Muscle layer of duodenum (tissue), 2 donors: Measurements from ENCODE around the gene OSBPL5.
A peak's percentile ranks its signal among the peaks of the same experiment; 100 is the strongest.

Experiments
- H3K27ac ChIP-seq: one replicate; pipeline ENCODE4 v1.7.0; 2013; ENCODE audit warnings: mild to moderate bottlenecking, low read length
- H3K27me3 ChIP-seq: one replicate; pipeline ENCODE4 v1.7.0; 2013; ENCODE audit warnings: low read depth, mild to moderate bottlenecking, control low read depth, low read length
- H3K36me3 ChIP-seq, 2 donors: one replicate each; pipeline ENCODE4 v1.7.0; 2013; ENCODE audit warnings: low read length in 2 of 2, control low read depth in 1 of 2, mild to moderate bottlenecking in 1 of 2; ENCODE audit not compliant: insufficient read depth in 2 of 2, control insufficient read depth in 1 of 2
- H3K4me1 ChIP-seq, 2 donors: one replicate each; pipeline ENCODE4 v1.7.0; 2013; ENCODE audit warnings: low read length in 2 of 2, mild to moderate bottlenecking in 2 of 2, control low read depth in 1 of 2, moderate library complexity in 1 of 2; ENCODE audit not compliant: insufficient read depth in 2 of 2, control insufficient read depth in 1 of 2
- H3K4me3 ChIP-seq, 2 donors: one replicate each; pipeline ENCODE4 v1.7.0; 2013; ENCODE audit warnings: low read length in 2 of 2, low read depth in 1 of 2, mild to moderate bottlenecking in 1 of 2
- H3K9me3 ChIP-seq, 2 donors: one replicate each; pipeline ENCODE4 v1.7.0; 2013; ENCODE audit warnings: low read length in 2 of 2, control low read depth in 1 of 2, mild to moderate bottlenecking in 1 of 2; ENCODE audit not compliant: control insufficient read depth in 1 of 2
- donor health status: healthy.

Gene OSBPL5, protein sequence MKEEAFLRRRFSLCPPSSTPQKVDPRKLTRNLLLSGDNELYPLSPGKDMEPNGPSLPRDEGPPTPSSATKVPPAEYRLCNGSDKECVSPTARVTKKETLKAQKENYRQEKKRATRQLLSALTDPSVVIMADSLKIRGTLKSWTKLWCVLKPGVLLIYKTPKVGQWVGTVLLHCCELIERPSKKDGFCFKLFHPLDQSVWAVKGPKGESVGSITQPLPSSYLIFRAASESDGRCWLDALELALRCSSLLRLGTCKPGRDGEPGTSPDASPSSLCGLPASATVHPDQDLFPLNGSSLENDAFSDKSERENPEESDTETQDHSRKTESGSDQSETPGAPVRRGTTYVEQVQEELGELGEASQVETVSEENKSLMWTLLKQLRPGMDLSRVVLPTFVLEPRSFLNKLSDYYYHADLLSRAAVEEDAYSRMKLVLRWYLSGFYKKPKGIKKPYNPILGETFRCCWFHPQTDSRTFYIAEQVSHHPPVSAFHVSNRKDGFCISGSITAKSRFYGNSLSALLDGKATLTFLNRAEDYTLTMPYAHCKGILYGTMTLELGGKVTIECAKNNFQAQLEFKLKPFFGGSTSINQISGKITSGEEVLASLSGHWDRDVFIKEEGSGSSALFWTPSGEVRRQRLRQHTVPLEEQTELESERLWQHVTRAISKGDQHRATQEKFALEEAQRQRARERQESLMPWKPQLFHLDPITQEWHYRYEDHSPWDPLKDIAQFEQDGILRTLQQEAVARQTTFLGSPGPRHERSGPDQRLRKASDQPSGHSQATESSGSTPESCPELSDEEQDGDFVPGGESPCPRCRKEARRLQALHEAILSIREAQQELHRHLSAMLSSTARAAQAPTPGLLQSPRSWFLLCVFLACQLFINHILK

DNA sequence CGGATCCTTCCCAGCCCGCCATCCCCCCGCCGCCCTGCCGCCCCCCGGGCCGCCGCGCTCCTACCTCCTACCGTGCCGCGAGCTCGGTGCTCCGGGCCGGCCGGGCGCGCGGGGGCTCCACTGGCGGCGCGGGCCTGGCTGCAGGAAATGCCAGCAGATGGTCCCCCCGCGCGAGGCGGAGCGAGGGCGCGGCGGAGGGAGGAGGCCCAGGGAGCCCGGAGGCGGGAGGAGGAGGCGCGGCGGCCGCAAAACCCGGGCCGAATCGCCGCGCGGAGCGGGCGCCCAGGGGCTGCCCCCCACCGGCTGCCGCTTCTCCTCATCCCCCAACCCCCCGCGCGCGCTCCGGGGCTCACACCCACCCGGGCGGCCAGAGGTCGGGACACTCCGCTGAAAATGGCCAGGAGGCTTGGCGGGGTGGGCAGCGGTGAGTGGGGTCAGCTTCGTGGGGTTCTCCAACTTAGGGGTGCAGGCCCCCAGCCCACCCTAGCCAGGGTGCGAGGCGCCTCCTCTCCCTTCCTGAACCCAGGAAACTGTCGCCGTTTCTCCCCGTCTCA lies at the start of gene OSBPL5:
TSS of gene OSBPL5 (minus strand) at position 159 of the 554 bp plus-strand sequence. CDS start 36,162 bp downstream, outside the sequence.
- Histone ChIP-seq H3K9me3 (no peaks in the 10 kb centered on the region), H3K4me3 (peak within 1 kb of the TSS; percentile 87), H3K27ac (peak within 1 kb of the TSS; percentile 45), H3K4me1 (peaks cover 18 to 48% of the 10 kb centered on the region in 2 donors), H3K36me3 (no peaks in the 10 kb centered on the region), H3K27me3 (no peaks in the 10 kb centered on the region)

DNA sequence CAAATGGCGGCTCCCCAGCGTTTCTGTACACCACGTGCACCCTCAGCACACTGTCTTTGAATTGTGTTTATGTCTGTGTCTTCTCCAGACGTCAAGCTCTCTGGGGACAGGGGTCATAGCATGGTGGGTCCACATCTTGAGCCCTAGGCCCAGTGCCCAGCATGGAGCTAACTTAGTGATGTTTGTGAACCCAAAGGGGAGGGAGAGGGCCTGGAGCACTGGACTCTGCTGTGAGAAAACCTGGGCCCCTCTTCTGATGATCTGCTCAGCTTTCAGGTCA lies 49.2 kb upstream of the OSBPL5 start:
- peaks cover 5% of the 10 kb centered on the region for H3K27me3 ChIP-seq
- peaks cover 0 to 4% of the 10 kb centered on the region in 2 donors for H3K4me1 ChIP-seq
- H3K36me3 ChIP-seq, result no peaks in the 10 kb centered on the region
- H3K27ac ChIP-seq, result no peak overlapping the region
- H3K4me3 ChIP-seq, result no peak overlapping the region
- H3K9me3 ChIP-seq, result peaks cover 0 to 6% of the 10 kb centered on the region in 2 donors

DNA sequence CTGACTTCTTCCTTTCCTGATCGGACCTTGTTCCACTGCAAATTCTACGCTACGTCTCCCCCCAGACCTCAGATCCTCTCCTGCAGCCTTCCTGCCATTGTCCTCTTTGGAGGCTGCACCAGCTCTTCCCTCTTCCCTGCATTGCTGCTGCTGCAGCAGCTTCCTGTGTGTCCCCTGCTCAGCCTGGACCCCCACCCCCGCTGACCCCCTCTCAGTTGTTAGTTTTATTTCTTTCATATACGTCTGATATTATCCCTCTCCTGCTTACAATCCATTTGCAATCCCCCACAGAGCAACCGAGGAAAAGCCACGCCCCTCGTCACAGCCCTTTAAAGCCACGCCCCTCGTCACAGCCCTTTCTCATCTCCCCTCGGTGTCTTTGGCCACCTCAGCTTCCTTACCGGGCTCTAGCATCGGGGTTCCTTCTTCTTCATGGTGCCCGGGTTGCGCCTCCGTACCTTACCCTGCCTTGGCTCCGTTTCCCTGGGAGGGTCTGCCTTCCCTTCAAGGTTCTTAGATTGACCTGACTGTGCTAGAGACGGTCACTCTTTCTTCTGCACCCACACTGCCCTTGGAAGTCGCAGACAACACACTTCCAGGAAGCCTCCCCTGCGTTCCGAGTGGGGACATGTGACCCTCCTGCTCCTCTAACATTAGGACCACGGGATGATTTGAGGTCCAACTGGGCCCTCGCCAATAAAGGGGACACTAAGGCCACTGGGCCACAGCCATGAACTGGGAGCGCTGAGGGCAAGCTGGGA lies 48.7 kb upstream of the OSBPL5 start:
- peaks cover 3% of the 10 kb centered on the region for H3K27me3 ChIP-seq
- no peak overlapping the region for H3K27ac ChIP-seq
- H3K9me3 ChIP-seq, result peaks cover 0 to 6% of the 10 kb centered on the region in 2 donors
- no peak overlapping the region for H3K4me3 ChIP-seq
- peaks cover 0 to 4% of the 10 kb centered on the region in 2 donors for H3K4me1 ChIP-seq
- H3K36me3 ChIP-seq, result no peaks in the 10 kb centered on the region

DNA sequence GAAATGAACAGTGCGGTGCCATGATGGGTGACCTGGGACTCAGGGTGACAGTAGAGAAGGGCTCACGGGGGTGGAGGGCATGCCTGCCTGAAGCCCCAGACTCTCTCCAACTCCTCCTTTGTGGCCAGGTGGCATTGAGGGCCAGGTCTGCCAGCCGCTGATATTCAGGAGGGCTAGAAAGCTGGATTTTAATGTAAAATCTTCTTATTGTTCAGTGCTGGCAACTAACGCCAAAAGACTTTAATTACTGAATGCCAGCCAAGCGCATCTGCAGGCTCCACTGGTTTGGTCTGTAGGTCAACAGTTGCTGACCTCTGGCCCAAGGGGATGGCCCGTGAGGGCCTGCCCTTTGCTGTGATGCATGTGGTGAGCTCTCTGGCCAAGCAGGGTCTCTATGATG lies 43.2 kb upstream of the OSBPL5 start:
- no peaks in the 10 kb centered on the region for H3K36me3 ChIP-seq
- peaks cover 0 to 10% of the 10 kb centered on the region in 2 donors for H3K4me1 ChIP-seq
- H3K4me3 ChIP-seq, result no peak overlapping the region
- H3K27me3 ChIP-seq, result peaks cover 6% of the 10 kb centered on the region
- peaks cover 0 to 6% of the 10 kb centered on the region in 2 donors for H3K9me3 ChIP-seq
- no peak overlapping the region for H3K27ac ChIP-seq

DNA sequence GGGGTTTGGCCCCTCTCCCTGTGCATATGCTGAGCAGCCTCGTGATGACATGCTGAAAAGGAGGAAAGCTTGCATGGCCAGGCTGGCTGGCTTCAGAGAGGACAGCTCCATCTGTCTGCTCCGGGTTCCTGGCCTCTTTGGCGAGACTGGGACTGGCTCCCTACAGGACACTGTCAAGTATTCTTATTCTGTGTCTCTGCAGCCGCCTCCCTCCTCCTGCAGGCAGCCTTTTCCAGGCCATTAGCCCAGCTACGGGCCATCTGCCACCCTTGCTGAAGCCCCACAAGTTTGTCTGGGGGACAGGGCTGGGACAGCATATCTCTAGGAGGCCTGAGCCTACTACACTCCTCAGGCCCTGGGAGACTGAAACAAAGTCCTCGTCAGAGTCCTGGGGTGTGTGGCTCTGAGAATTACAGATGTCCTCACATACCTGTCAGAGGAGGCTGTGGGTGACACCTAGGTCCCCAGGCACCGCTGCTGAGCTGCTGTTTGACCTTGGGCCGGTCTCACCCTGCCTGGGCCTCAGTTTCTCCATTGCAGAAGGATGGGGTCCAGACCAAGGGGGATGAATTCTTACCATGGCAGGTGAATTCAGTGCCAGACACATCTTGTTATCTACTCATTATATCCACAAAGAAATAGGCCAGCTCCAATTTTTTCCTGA lies 42.5 kb upstream of the OSBPL5 start:
- Histone ChIP-seq H3K36me3 (no peaks in the 10 kb centered on the region), H3K27ac (no peak overlapping the region), H3K9me3 (peaks cover 0 to 6% of the 10 kb centered on the region in 2 donors), H3K4me1 (peaks cover 0 to 17% of the 10 kb centered on the region in 2 donors), H3K27me3 (peaks cover 9% of the 10 kb centered on the region), H3K4me3 (no peak overlapping the region)

DNA sequence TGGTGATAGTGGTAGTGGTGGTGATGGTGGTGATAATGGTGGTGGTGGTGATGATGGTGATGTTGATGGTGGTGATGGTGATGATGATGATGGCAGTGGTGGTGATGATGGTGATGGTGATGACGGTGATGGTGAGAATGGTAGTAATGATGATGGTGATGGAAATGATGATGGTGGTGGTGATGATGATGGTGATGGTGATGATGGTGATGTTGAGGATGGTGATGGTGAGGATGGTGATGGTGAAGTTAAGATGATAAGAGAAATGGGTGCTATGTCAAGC lies 41.8 kb upstream of the OSBPL5 start:
- no peaks in the 10 kb centered on the region for H3K36me3 ChIP-seq
- H3K4me1 ChIP-seq, result peaks cover 0 to 17% of the 10 kb centered on the region in 2 donors
- H3K9me3 ChIP-seq, result peaks cover 0 to 6% of the 10 kb centered on the region in 2 donors
- peaks cover 11% of the 10 kb centered on the region for H3K27me3 ChIP-seq
- H3K4me3 ChIP-seq, result no peak overlapping the region
- no peak overlapping the region for H3K27ac ChIP-seq

DNA sequence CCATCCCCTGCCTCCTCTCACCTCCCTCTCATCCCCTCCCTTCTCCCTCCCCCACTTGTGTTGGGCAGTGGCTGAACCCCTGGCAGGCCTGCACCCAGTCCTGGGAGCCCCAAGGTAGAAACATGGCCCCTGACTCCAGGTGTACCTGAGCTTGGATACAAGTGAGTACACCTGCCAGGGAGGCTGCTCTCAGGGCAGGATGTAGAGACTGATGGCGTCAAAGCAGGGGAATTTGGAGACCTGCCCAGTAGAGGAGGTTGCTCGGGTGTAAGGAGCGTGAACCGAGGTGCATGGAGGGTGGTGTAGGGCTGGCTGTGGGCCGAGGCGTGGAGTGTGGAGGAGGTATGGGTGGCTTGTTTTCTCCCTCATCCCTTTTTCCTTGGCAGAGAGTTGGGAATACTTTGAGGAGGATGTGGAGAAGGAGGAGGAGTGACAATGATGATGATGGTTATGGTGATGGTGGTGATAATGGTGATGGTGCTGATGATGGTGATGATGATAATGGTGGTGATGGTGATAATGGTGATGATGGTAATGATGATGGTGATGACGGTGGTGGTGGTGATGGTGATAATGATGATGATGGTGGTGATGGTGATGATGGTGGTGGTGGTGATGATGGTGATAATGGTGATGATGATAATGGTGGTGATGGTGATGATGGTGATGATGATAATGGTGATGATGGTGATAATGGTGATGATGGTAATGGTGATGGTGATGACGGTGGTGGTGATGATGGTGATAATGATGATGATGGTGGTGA lies 41.2 kb upstream of the OSBPL5 start:
- peaks cover 0 to 17% of the 10 kb centered on the region in 2 donors for H3K4me1 ChIP-seq
- no peak overlapping the region for H3K27ac ChIP-seq
- H3K27me3 ChIP-seq, result peaks cover 16% of the 10 kb centered on the region
- H3K4me3 ChIP-seq, result no peak overlapping the region
- H3K9me3 ChIP-seq, result peaks cover 0 to 2% of the 10 kb centered on the region in 2 donors
- H3K36me3 ChIP-seq, result no peaks in the 10 kb centered on the region

DNA sequence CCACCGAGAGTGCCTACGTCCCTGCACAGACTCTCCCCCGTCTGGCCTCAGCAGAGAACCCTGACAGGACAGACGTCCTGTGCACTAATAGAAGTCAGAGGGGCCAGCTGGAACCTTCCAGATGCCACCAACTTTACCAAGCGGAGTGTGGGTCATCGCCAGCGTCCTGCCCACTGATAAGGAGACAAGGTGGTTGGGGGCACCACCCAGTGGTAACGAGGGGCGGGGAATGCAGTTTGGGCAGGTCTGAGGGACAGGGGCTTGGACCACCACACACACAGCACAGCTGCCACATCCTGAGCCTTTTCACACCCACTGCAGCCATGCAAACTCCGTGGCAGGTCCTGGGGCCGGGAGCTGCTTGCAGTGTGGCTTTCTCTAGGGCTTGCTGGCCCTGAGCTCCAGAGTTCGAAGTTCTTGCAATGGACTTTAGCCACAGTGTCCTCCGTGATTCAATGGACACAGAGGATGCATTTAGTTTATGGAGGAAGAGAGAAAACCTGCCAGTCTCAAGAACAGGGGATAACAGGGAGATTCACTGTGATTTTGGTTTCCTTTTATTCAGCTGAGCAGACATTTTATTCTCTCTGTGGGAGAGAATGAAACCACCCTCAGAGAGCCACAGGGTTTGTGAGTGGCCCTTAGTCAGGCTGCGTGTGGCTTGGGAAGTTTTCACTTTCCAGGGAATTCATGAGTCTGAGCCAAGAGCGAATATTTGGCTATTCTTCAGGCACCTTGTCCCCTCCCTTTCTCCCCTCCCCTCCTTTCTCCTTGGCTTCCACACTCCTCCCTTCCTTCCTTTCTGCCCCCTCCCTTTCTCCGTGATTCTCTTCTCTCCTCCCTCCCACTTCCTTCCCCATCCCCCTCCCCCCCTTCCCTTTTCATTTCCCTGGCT lies 40.4 kb upstream of the OSBPL5 start:
- Histone ChIP-seq H3K27ac (no peak overlapping the region), H3K36me3 (no peaks in the 10 kb centered on the region), H3K9me3 (no peaks in the 10 kb centered on the region), H3K4me3 (peak overlapping the region in 1 of 2 donors; percentile 28), H3K27me3 (peaks cover 17% of the 10 kb centered on the region), H3K4me1 (peaks cover 0 to 17% of the 10 kb centered on the region in 2 donors)

DNA sequence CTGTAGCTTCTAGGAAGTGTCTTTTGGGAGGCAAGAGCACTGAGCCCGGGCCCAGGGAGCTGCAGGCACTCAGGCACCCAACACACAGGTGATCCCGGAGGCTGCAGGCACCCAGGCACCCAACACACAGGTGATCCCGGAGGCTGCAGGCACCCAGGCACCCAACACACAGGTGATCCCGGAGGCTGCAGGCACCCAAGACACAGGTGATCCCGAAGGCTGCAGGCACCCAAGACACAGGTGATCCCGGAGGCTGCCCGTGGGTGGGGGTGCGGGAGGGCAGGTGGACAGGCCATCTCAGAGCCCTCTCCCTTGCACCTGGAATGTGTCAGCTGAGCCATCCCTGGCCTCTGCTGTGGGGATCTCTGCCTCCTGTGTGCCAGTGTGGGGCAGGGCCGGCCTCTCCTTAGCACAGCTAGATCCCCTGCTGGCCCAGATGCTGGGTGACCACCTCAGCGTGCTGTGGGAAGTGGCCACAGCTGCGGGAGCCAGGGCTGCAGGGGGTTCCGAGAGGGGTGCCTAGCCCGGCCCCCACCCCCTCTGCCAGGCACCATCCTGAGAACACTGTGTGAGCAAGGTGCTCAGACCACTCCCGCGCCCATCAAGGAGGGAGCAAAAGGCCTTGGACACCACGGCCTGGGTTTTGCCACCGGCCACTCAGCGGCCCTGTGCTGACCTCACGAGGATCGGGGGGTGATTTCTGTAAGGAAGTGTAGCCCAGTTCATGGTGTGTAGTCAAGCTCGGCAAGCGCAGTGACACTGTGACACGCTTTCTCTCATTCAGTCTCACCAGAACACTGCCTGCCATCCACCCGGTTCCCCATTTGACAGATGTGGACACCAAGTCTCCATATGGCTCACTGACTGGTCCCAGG lies 39.3 kb upstream of the OSBPL5 start:
- Histone ChIP-seq H3K27me3 (peaks cover 17% of the 10 kb centered on the region), H3K36me3 (no peaks in the 10 kb centered on the region)

More for the DNA sequence above, 39.3 kb upstream of the OSBPL5 start:
- no peak overlapping the region for H3K4me3 ChIP-seq
- no peak overlapping the region for H3K27ac ChIP-seq
- peaks cover 0 to 17% of the 10 kb centered on the region in 2 donors for H3K4me1 ChIP-seq
- H3K9me3 ChIP-seq, result no peaks in the 10 kb centered on the region
